CD4-positive, alpha-beta T cell treated with Interleukin-2 at 100 ng/mL for 4 hours (primary cell): ENCODE data around the gene PCDH7.

Experiments
- DNase-seq: peaks from one replicate; pipeline ENCODE4 v3.0.0-alpha.2; 2020; ENCODE audit warnings: low spot score

Gene PCDH7

GRCh38 chr4:30720021-30720660 is at the start of gene PCDH7:
PCDH7 (plus strand) TSS chr4:30720369; CDS start chr4:30721423, 1,054 bp downstream.
- DNase-seq = no peak

GRCh38 chr4:30671926-30672448 is 48.2 kb upstream of the PCDH7 start:
- no peak for DNase-seq

- DNase-seq = no peak
These were observed 24.0 kb upstream of the PCDH7 start for GRCh38 chr4:30696191-30696590.

GRCh38 chr4:30714408-30715031 is 5.6 kb upstream of the PCDH7 start:
- DNase-seq = no peak

- DNase-seq = no peak
These were observed 4.0 kb upstream of the PCDH7 start for GRCh38 chr4:30716158-30716557.

GRCh38 chr4:30716681-30717207 is 3.4 kb upstream of the PCDH7 start:
- DNase-seq = no peak

GRCh38 chr4:30717208-30718020 is 2.8 kb upstream of the PCDH7 start:
- DNase-seq = no peak

GRCh38 chr4:30718021-30718542 is 2.1 kb upstream of the PCDH7 start:
- no peak for DNase-seq

GRCh38 chr4:30718641-30719453 is 1.3 kb upstream of the PCDH7 start:
- no peak for DNase-seq

- DNase-seq = no peak
These were observed 632 bp upstream of the PCDH7 start for GRCh38 chr4:30719454-30720020.

- no peak for DNase-seq
These were observed 554 bp downstream of the PCDH7 start for GRCh38 chr4:30720661-30721184.

GRCh38 chr4:30721185-30722091 is 1.3 kb downstream of the PCDH7 start:
- no peak for DNase-seq

- no peak for DNase-seq
These were observed 1.9 kb downstream of the PCDH7 start for GRCh38 chr4:30722092-30722358.

- no peak for DNase-seq
These were observed 2.4 kb downstream of the PCDH7 start for GRCh38 chr4:30722359-30723200.

- DNase-seq = no peak
These were observed 3.2 kb downstream of the PCDH7 start for GRCh38 chr4:30723201-30723955.

GRCh38 chr4:30724247-30724646 is 4.1 kb downstream of the PCDH7 start:
- no peak for DNase-seq

- no peak for DNase-seq
These were observed 5.4 kb downstream of the PCDH7 start for GRCh38 chr4:30725562-30725961.

GRCh38 chr4:30726090-30726675 is 6.0 kb downstream of the PCDH7 start:
- DNase-seq = no peak
